Activated T-cell treated with anti-CD3 and anti-CD28 coated beads, Interleukin-2, amount 50 U/mL, for 1 hour (primary cell): ENCODE results near the gene MLF1.

Experiments used
- DNase-seq: peaks from one replicate; pipeline ENCODE4 v3.0.0-alpha.2; 2020

MLF1 gene

DNA sequence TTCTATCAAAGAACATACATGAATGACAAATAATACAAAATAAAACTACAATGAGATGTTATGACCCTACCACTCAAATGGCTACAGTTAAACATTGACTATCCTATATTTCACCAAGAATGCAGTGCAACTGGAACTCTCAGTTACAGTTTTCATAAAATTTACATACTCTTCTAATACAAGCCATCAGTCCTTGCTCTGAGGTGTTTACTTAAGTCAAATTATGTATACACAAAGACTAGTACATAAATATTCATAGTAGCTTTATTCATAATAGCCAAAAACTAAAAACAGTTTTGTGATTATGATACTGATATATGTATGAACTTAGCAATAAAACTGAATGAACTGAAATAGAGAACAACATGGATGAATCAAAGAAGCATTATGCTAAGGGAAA lies 19.2 kb downstream of the MLF1 start:
- DNase-seq: no peak

DNA sequence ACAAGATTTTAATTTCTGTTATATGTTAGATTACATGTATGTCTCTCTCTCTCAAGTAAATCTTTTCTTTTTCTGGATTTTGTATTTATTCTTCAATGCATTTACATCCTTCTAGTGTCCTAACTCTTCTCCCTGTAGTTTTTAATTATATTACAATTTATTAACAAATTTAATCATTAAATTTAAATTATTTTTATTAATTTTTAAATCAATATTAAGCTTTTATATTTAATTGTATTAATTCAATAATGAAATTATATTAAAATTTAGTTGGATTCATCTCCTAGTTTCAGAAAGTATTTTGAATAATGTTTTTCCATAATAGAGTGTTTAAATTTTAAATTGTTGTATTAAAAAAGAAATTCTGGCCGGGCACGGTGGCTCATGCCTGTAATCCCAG lies 29.8 kb downstream of the MLF1 start:
- DNase-seq: no peak

DNA sequence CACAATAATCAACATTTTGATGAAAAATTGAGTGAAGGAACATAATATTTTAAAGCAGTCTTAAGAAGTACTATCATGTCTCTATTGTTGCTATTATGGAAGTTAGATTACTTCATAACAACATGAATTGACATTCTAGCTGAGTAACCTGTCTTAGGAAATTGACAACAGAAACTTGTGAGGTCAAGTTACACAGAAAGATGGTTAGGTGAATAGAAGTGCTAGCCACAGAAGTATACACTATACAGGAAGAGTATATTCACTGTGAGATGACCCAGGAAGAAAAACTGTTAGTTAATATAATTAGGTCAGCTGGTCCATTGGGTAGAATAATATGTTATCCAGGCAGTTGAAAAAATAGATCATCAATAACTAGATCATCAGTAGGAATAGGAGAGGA lies 31.2 kb downstream of the MLF1 start:
- no peak for DNase-seq

DNA sequence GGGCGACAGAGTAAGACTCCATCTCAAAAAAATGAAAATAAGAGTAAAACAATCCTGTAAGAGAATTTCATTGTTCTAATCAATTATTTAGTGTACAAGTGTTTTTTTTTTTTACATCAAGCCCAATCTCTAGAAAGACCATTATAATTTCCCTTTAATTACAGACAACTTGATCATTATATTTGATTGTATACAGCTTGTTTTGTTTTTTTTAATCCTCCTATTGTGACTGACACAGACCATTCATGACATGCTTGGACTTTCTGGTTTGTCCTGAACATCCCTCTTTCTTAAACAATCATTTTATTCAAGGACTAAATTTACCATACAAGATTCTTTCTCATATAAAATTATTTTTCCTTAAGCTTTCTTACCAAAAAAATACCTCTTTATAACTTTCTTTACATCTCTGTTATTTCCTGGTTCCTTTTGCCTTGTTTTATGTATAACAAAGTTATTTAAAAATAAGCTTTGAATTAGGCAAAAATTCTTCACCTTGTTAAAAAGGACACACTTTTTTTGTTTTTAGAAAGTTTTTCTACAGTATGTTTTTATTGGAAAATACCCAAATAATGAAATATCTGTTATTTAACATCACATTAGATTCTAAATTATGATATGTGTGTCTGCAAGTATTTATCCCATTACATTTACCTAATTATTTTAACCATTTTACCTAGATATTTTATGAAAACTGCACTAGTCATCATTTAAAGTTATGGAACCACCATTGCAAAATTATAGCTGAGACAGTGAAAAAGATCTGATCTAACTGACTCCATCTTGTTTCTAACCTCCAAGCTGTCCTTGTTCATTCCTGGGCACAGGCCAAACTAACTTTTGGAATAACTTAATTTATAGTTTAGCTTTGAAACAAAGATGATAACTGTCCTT lies 47.2 kb downstream of the MLF1 start:
- no peak for DNase-seq

DNA sequence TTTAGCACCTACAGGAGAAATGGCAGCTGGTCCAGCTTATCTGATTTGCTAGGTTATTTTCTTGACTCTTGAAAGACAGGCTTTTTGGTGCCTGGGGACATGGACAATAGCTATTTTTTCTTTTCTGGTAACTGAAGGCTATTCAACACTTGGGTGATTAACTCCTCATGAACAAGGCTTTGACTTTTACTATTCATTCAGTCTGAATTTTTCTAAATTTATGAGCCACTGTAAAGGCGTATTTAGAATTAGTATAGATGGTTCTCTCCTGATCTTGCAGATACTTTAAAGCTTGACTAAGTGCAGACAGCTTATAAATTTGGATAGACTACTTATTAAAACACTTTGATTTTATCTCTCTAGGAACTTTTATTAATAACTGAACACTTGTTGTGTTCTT lies 54.9 kb downstream of the MLF1 start:
- DNase-seq: no peak

DNA sequence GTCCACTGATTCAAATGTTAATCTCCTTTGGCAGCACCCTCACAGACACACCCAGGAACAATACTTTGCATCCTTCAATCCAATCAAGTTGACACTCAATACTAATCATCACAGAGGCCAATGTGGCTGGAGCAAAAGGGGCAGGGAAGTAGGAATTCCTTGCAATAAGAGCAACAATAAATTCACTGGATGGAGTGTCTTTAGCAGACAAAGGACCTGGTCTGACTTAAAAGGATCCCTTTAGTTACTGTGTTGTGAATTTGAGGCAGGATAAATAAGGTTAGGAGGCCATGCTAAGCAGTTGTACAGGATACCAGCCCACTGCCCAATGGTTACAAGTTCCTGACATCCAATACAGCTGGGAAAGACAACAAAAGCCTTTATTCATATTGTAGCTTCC lies 61.0 kb downstream of the MLF1 start:
- DNase-seq: no peak

DNA sequence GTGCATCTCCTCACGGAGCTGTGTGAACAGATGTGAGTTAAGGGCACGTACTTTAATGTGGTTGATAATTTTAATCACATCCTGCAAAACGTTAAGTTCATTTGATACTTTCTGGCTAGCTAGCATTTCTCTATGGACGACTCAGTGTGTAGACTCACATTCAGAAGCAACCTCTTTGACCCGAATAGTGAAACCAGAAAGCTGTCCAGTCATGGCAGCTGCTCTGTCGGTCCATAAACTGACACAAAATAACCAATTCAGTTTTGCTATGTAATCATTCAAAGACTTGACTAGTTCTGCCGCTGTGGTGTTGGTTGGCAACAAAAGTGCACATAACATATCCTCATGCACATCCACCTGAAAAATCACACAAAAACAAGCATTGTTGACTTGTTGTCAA lies 69.7 kb downstream of the MLF1 start:
- DNase-seq: no peak

DNA sequence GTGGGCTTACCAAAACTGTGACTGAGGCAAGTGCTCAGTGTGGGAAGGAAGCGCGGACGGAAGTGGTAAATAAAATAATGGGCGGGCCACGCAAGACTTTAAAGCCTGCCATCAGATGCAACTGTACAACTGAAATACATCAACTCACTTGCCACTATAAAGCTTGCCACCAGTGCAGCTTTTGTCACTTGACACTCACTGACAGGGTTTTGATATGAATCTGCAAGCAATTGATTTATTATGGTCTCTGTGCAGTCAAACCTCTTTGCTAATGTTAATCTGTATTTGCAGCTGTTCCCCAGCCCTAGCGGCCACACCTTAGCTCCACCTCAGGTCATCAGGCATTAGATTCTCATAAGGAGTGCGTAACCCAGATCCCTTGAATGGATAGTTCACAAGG lies 71.0 kb downstream of the MLF1 start:
- no peak for DNase-seq

DNA sequence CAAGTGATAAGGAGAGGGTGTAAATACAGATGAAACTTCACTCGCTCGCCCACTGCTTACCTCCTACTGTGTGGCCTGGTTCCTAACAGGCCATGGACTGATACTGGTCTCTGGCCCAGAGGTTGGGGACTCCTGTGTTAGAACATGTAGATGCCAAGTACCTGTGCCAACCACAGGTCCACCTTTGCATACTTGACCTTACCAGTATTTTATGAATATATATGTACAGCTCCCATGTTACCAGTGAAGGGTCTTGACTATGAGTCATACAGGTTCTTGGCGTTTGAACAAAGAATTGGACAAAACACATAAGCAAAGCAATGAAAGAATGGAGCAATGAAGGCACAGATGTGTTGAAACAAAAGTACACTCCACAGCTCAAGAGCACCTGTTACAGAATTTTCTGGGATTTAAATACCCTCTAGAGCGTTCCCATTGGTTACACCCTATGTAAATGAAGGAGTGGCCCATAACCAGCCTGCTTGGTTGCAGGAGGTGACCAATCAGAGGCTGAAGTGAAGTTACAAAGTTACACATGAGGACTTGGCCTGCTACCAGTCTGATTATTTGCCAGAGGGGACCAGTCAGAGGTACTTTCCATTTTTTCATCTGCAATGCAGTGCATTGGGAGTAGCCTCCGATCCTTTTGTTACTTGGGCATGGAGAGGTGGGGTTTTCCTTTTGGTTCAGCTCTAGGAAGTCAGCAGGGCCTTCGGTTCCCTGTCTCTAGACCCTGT lies 71.6 kb downstream of the MLF1 start:
- no peak for DNase-seq

DNA sequence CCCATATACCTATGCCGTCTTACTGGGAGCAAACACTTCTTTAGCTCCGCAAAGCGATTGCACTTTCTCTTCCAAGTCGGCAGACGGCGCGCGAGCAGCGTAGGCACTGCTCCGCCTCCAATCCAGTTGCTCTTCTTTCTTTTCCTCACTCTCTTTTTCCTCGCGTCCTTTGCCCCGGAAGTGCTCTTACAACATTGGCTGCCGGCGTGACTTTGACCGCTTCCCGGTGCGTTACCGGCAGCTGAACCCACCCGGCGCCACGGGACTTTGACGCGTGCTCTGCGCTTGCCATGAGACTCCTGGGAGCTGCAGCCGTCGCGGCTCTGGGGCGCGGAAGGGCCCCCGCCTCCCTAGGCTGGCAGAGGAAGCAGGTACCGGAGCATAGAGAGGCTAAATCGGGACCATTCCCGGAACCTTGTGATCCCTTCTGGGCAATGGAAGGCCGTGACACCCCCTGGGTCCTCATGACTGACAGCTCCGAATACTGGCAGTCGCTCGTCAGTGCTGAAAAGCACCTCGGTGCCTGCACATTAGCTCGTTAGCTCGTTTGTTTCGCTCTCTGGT lies 73.4 kb downstream of the MLF1 start, which contains the start of gene GFM1:
Gene GFM1 (plus strand): TSS at position 183 of the 564 bp plus-strand sequence. CDS start 108 bp downstream, at position 291.
- peak; percentile 82 for DNase-seq

DNA sequence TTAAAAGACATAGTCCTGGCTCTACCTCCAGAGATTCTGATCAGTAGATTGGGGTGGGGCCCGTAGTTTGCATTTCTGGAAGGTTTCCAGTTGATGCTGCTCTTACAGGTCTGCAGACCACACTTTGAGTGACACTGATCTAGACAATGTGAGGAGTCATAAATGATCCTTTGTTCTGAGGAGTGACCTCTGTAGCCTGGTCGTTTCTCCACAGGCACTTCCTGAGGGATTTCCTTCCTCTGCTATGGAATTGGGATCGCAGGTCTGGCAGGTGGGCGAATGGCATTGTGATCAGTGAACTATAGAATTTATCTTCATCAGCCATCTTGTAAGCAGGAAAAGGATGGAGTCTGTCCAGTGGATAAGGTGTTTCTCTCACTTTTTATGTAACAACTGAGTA lies 78.8 kb downstream of the MLF1 start:
- no peak for DNase-seq

DNA sequence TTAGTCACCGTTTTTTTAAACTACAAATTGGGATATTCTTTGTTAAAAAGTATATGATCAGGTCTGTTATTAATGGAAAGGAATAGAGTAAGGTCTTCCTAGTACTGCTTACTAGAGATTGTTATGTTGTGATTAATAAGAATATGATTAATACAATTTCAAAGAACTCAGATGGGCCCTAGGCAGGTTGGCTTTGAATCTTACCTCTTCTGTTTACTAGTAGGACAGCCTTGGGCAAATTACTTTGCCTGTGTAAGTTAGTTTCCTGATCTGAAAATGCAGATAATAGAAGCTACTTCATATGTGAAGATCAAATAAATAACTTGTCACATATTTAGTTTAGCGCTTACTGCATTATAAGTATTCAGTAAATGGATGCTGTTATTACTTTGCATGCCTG lies 80.2 kb downstream of the MLF1 start:
- no peak for DNase-seq

DNA sequence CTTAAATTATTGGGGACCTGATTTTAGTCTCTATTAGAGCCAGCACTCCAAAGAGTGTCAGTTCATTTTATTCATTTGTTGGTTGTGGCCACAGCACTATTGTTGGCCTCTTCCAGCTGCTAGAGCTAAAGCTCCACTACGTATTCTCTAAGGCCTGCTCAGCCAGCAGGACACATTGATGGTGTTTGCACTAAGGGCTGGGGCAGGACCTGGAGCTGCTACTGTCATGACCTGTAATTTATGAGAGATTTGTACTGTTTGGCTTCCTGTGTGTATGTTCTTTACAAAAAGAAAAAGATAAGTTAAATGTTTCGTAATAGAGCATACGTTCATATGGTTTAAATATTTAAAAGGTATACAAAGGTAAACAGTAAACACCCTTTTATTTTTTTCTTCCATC lies 81.5 kb downstream of the MLF1 start:
- no peak for DNase-seq
